ENCODE results near the gene CYP3A7. TPM values are rescaled to one million over a fixed set of nuclear protein-coding genes. Genes with fewer than 3 reads are reported as not detected.
"Not testable (repeated sequence)": the region's sequence is repeated elsewhere in the genome, so short reads cannot be mapped to it uniquely, and the experiment has no call there.

CYP3A7 gene
- total RNA-seq, 2 experiments from 2014 or later, result not detected

GRCh38 chr7:99740573-99741440, 5.8 kb upstream of the CYP3A7 start:
- peak; percentile 27 for ATAC-seq
- no peak for DNase-seq

GRCh38 chr7:99739699-99740572, 4.9 kb upstream of the CYP3A7 start:
- H3K9me3 Mint-ChIP-seq, result no peaks in the 10 kb centered on the region
- H3K27ac Mint-ChIP-seq, result no peak overlapping the region
- ChIA-PET POLR2A (interaction anchor here (1.0 kb wide), 1 partner anchor 115 kb away, joined by 3 read pairs; no protein-coding TSS in a partner anchor), CTCF (interaction anchor here (1.1 kb wide), 1 partner anchor 250 kb away, joined by 3 read pairs; no protein-coding TSS in a partner anchor)
- peaks cover 21% of the 10 kb centered on the region for H3K36me3 Mint-ChIP-seq (ENCODE audit: low read depth)
- DNase-seq, result no peak
- no peak for TF ChIP-seq CTCF (IDR thresholded peaks at IDR 0.05)
- intact Hi-C loops (cut with micrococcal nuclease), result no loop called here
- peaks cover 5% of the 10 kb centered on the region for H3K27me3 Mint-ChIP-seq
- no peak overlapping the region for H3K4me3 Mint-ChIP-seq
- peaks cover 21% of the 10 kb centered on the region for H3K4me1 Mint-ChIP-seq (ENCODE audit: low read depth)
- ATAC-seq, result peak; percentile 10

More at GRCh38 chr7:99740573-99741440, 5.8 kb upstream of the CYP3A7 start:
- Mint-ChIP-seq H3K4me3 (no peak overlapping the region), H3K27ac (peak overlapping the region; percentile 39), H3K36me3 (ENCODE audit: low read depth) (peaks cover 21% of the 10 kb centered on the region), H3K9me3 (no peaks in the 10 kb centered on the region), H3K27me3 (peaks cover 5% of the 10 kb centered on the region), H3K4me1 (ENCODE audit: low read depth) (peaks cover 16% of the 10 kb centered on the region)
- POLR2A ChIA-PET, result interaction anchor here (0.6 to 1.0 kb wide), 2 partner anchors 47 to 116 kb away, joined by 3 read pairs; no protein-coding TSS in a partner anchor
- intact Hi-C loops (cut with micrococcal nuclease), result no loop called here
- CTCF ChIA-PET, result interaction anchor here (1.1 kb wide), 1 partner anchor 249 kb away, joined by 3 read pairs; no protein-coding TSS in a partner anchor
- TF ChIP-seq CTCF (IDR thresholded peaks at IDR 0.05), result no peak

GRCh38 chr7:99737726-99738125, 2.7 kb upstream of the CYP3A7 start:
- no peaks in the 10 kb centered on the region for H3K9me3 Mint-ChIP-seq
- DNase-seq, result no peak
- no peaks in the 10 kb centered on the region for H3K27me3 Mint-ChIP-seq
- no peak for TF ChIP-seq CTCF (IDR thresholded peaks at IDR 0.05)
- no peak overlapping the region for H3K27ac Mint-ChIP-seq
- peaks cover 17% of the 10 kb centered on the region for H3K36me3 Mint-ChIP-seq (ENCODE audit: low read depth)
- CTCF ChIA-PET, result no interaction called here
- no peak overlapping the region for H3K4me3 Mint-ChIP-seq
- peaks cover 21% of the 10 kb centered on the region for H3K4me1 Mint-ChIP-seq (ENCODE audit: low read depth)
- intact Hi-C loops (cut with micrococcal nuclease), result no loop called here
- POLR2A ChIA-PET, result no interaction called here
- no peak for ATAC-seq

- POLR2A ChIA-PET, result interaction anchor here (0.5 kb wide), 1 partner anchor 11 kb away, joined by 3 read pairs; no protein-coding TSS in a partner anchor
- H3K27me3 Mint-ChIP-seq; DNase-seq; H3K4me3 Mint-ChIP-seq; intact Hi-C loops (cut with micrococcal nuclease); H3K9me3 Mint-ChIP-seq; H3K27ac Mint-ChIP-seq; CTCF ChIA-PET; ATAC-seq: not testable (repeated sequence)
- peaks cover 17% of the 10 kb centered on the region for H3K36me3 Mint-ChIP-seq (ENCODE audit: low read depth)
- H3K4me1 Mint-ChIP-seq (ENCODE audit: low read depth), result peaks cover 28% of the 10 kb centered on the region
These were observed 1.7 kb upstream of the CYP3A7 start for GRCh38 chr7:99736667-99737066.

- H3K36me3 Mint-ChIP-seq (ENCODE audit: low read depth), result peaks cover 7% of the 10 kb centered on the region
- ATAC-seq, result no peak
- POLR2A ChIA-PET, result no interaction called here
- no peaks in the 10 kb centered on the region for H3K9me3 Mint-ChIP-seq
- no peaks in the 10 kb centered on the region for H3K27me3 Mint-ChIP-seq
- CTCF ChIA-PET, result no interaction called here
- intact Hi-C loops (cut with micrococcal nuclease), result no loop called here
- H3K4me1 Mint-ChIP-seq (ENCODE audit: low read depth), result peaks cover 13% of the 10 kb centered on the region
- DNase-seq, result no peak
- H3K4me3 Mint-ChIP-seq, result no peak overlapping the region
- TF ChIP-seq CTCF (IDR thresholded peaks at IDR 0.05), result peak; percentile 23
- no peak overlapping the region for H3K27ac Mint-ChIP-seq
These were observed 1.5 kb downstream of the CYP3A7 start for GRCh38 chr7:99733448-99733847.
